ENCODE measurements around the gene ZNF827.

- TF ChIP-seq CTCF (conservative IDR thresholded peaks at IDR 0.05) (no peak), ZFX (IDR thresholded peaks at IDR 0.05) (no peak)
Measured at GRCh38 chr4:145786261-145786660, 152.4 kb downstream of the ZNF827 start.
